ENCODE data around the gene COX19.
"Not testable (repeated sequence)": the region's sequence is repeated elsewhere in the genome, so short reads cannot be mapped to it uniquely, and the experiment has no call there.

Gene COX19

DNA sequence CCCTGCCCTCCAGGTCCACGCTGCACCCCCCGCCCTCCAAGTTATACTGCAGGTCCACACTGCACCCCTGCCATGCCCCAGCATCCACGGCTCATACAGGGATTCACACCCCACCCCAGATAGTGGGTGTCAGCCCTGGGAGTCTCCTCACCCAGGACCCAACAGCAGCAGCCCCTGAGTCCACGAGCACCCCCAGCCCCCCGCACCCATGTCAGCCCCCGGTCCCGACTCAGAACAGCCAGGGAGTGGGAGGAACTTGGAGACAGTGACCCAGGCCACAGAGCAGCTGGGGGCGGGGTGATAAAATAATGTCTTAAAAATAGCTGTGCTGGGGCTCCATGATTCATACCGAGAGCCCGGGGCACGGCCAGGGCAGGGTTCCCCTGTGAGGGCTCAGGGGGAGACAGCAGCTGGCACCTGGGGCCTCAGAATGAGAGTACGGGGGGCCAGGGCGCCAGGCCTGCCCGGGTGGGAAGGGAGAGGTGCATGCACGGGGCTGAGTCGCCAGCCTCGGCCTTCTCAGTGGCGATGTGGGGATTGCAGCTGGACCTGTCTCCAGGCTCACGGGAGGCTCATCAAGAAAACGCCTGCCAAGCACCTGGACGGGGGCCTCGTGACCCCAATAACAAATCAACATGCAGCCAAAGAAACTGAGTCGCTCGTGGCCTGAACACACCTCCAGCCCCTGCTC, 50.7 kb downstream of the COX19 start:
- no peak for DNase-seq (ENCODE audit: low read depth)

GRCh38 chr7:924042-924441, 51.3 kb downstream of the COX19 start:
- DNase-seq (ENCODE audit: low read depth) = not testable (repeated sequence)

DNA sequence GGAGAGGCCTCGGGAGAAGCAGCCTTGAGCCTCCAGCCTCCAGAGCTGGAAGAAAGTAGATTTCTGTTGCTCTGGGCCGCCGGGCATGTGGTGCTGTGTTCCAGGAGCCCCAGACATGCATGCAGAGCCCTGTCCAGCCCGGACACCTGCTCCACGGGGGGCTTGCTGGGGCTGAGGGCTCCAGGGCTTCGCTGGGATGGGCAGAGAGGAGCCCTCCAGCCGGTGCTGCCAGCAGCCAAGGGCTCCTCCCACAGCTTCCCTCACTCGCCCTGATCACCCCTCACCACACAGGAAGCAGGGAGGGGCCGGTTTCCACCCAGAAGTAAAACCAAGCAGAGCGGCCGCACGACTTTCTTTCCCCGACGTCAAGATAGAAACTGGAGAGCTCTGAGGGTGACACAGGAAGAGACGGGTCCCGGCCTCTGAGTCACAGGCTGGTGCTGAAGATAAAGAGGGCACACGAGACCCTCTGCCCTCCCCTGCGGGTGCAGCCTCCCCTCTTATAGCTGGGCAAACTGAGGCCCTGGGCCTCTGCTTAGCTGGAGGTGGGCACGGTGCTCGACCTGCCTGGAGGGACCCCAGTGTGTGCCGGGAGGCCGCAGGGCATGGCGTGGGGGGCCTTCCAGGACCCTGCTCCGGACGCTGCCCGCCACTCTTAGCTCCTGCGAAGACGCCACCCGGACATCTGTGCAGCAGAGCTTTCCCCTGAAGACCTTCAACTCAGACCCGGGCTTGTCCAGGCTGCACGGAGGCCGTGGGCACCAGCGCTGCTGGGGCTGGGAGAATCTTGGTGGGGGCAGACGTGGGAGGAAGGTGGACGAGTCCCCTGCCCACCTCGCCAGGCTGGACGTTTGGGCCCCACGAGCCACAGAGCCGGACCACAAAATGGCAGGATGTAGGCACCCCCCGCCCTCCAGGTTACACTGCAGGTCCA, 52.0 kb downstream of the COX19 start:
- DNase-seq (ENCODE audit: low read depth) = peak; percentile 27

- no peak for DNase-seq (ENCODE audit: low read depth)
These were observed 52.8 kb downstream of the COX19 start for GRCh38 chr7:922334-923107.

DNA sequence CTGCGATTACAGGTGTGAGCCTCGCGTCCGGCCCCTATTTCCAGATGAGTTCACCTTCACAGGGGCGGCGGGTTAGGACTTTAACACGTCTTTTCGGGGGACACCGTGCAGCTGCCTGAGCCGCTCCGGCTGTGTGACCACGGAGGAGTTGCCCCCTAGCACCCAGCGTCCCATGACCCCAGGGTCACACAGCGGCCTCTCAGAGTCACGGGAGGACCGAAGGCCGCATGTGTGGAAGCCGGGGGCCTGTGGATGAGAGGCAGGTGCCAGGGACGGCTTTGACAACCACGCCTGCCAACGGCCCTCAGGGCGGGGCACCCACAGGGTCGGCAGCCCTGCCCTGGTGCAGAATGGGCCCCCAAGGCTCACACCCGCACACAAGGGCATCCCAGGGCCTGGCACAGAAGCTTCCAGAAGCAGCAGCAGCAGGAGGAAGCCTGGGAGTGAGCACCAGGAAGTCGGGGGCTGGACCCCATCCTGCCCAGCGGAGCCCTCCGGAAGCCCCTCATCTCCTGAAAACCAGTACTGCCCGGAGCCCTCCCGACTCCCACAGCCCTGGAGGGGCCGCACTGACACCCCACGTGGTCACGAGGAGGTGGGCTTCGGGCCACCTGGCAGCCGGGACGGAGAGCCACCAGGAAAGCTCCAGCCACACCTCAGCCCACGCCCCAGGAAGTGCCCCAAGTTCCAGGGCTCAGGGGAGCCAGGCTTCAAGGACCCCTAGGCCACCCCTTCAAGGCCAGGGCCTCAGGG, 53.6 kb downstream of the COX19 start:
- DNase-seq (ENCODE audit: low read depth) = no peak

DNA sequence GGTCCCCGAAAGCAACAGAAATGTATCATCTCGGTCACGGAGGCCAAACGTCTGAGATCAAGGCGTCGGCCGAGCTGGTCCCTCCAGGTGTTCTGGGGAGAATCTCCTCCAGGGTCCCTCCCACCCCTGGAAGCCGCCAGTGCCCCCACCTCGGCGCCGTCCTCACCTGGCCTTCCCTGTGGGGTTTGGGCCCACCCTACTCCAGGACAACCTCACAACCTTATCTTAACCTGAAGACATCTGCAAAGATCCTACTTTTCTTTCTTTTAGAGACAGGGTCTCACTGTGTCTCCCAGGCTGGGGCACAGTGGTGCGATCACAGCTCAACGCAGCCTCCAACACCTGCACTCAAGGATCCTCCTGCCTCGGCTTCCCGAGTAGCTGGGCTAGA, 54.3 kb downstream of the COX19 start:
- no peak for DNase-seq (ENCODE audit: low read depth)

DNA sequence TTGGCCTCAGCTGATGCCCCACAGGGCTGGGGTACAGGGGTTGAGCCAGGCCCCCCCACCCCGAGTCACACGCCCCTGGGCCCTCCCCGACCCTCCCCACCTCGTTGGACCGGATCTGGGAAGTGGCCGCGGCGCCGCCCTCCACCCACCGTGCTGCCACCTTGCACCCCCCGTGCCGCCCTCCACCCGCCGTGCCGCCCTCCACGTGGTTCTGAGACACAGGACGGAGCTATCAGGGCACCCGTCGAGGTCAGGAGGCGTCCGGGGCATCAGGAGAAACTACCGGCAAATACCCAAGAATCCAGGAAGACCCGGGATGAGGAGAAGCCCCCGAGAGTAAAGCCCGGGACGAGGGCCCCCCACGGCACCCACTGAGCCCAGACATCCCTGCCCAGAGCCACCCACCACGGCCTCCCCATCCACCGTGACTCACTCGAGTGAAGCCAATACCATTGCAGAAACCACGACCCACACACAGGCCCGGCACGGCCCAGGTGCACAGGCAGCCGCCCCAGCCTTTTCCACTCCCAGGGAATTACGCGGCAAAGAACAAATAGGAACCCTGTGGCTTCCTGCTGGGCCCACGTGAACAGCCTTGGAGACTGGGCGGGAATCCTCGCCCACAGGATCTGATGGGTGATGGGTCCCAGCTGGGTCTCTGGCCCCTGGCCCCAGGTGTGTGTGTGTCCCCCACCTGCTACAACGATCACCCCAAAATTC, 54.8 kb downstream of the COX19 start:
- no peak for DNase-seq (ENCODE audit: low read depth)

DNA sequence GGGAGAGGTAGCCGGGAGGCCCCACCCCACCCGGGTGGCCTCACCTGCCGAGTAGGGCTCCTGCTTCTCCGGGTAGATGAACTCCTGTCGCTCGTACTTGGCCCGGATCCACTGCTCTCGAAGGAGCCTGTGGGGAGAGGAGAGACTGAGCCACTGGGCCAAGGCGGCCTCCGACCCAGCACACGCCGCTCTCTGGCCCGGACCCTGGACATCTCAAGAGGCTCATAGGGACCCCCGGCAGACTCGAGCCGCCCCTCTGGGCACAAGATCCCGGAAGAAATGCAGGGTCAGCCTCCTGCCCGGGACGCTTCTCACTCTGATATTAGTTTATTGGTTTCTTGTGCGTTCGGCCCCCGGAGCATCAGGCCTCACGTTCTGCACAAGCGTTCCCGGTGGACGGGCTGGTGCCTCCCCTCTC, 55.4 kb downstream of the COX19 start:
- no peak for DNase-seq (ENCODE audit: low read depth)

DNA sequence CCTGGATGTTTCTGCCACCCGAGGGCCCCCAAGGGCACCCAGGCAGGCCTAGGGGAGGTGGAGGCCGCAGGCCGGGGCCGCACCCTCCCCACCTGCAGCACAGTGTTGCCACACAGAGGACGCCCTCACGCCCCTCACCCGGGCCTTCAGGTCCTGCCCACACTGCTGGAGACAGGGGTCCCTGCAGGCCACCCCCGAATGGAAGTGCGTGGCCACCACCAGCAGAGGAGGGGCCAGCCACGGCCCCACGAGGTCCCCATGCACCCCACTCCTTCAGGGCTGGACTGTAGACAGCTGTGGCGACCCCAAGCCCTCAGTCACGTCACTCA, 56.3 kb downstream of the COX19 start:
- no peak for DNase-seq (ENCODE audit: low read depth)

- DNase-seq (ENCODE audit: low read depth) = no peak
These were observed 56.8 kb downstream of the COX19 start for GRCh38 chr7:918441-919113.

DNA sequence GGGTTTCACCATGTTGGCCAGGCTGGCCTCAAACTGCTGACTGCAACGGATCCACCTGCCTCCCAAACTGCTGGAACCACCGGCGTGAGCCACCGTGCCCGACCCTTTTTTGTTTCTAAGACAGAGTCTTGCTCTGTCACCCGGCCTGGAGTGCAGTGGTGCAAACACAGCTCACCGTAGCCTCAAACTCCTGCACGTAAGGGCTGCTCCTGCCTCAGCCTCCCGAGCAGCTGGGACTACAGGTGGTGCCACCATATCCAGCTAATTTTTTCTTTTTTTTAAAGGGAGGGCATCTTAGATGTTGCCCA, 57.3 kb downstream of the COX19 start:
- no peak for DNase-seq (ENCODE audit: low read depth)

- no peak for DNase-seq (ENCODE audit: low read depth)
These were observed 57.9 kb downstream of the COX19 start for GRCh38 chr7:917255-918117.

GRCh38 chr7:916291-916941, 58.9 kb downstream of the COX19 start:
- no peak for DNase-seq (ENCODE audit: low read depth)

All from amniotic epithelial cell (primary cell).